Activated CD4-positive, alpha-beta T cell treated with anti-CD3 and anti-CD28 coated beads for 1 hour (primary cell): Measurements from ENCODE around the gene FAM3A.
"Not testable (repeated sequence)": the region's sequence is repeated elsewhere in the genome, so short reads cannot be mapped to it uniquely, and the experiment has no call there.

Experiments
- DNase-seq: peaks from one replicate; pipeline ENCODE4 v3.0.0-alpha.2; 2020

Gene FAM3A

GRCh38 chrX:154502989-154503388 lies 13.0 kb downstream of the FAM3A start:
- DNase-seq, result no peak

- DNase-seq, result no peak
Observed at GRCh38 chrX:154502098-154502497, 13.9 kb downstream of the FAM3A start.

GRCh38 chrX:154501423-154501822 lies 14.6 kb downstream of the FAM3A start:
- not testable (repeated sequence) for DNase-seq

DNA sequence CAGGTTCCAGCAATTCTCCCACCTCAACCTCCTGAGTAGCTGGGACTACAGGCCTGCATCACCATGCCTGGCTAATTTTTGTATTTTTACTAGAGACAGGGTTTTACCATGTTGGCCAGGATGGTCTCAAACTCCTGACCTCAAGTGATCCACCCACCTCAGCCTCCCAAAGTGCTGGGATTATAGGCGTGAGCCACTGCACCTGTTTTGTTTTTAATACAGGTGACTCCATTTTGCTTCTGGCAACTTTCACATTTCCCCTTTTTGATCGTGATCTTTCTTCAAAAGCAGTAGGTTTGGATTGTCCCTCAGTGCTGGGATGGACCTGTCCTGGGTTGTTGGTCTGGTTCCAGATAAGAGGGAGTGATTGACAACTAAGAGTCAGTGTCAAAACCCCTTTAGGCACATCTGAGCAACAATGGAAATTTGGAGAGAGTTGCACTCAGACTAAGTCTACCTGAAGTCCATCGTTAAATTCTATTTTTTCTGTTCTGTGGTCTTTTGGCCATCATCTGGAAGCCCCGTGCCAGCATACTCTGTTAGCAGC lies 19.4 kb downstream of the FAM3A start:
- DNase-seq, result not testable (repeated sequence)

GRCh38 chrX:154495472-154495922 lies 20.5 kb downstream of the FAM3A start:
- DNase-seq, result no peak

GRCh38 chrX:154494715-154495114 lies 21.3 kb downstream of the FAM3A start:
- DNase-seq, result no peak

DNA sequence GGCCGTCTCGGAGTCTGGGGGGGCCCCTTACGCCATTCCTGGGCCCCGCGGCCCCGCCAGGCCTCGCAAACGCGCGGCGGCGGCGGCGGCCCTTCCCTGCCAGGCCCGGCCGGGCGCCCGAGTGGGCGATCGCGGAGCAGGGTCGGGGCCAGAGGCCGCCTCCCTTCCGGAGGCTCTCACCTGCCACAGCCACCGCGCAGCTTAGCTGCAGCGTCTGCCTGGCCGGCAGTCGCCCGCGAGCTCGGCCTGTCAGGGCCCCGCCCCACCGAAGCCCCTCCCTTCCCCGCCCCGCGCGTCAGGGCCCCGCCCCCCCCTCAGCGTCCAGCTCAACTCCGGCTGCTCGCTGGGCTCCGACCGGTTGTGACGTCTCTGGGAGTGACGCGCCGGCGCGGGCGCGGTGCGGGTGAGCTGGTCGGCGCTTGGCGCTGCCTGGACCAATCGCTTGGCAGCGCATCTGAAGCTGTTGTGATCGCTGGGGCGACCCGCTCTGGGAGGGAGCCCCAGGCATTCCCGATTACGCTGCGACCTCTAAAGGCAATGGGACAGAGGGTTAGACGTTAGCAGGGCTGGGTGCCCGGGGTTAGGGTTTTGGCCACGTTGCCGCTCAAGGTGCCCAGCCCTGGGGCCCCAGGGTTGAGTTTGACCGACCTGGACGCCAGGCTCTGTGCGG lies 25.5 kb downstream of the FAM3A start, which contains the start of gene SLC10A3:
Gene SLC10A3 (minus strand): TSS at position 216 of the 670 bp plus-strand sequence. CDS start 1,689 bp downstream, outside the sequence.
- DNase-seq, result peak; percentile 82

GRCh38 chrX:154490021-154490413 lies 26.0 kb downstream of the FAM3A start:
- DNase-seq, result no peak

- no peak for DNase-seq
Observed at GRCh38 chrX:154489182-154489581, 26.9 kb downstream of the FAM3A start.

- no peak for DNase-seq
Observed at GRCh38 chrX:154488336-154489075, 27.5 kb downstream of the FAM3A start.

- DNase-seq, result no peak
Observed at GRCh38 chrX:154487518-154488290, 28.3 kb downstream of the FAM3A start.

- DNase-seq, result peak; percentile 22
Observed at GRCh38 chrX:154486396-154487207, 29.4 kb downstream of the FAM3A start, which contains the start of gene UBL4A. Gene UBL4A (minus strand): TSS chrX:154486615. CDS start chrX:154486584, 31 bp downstream.

DNA sequence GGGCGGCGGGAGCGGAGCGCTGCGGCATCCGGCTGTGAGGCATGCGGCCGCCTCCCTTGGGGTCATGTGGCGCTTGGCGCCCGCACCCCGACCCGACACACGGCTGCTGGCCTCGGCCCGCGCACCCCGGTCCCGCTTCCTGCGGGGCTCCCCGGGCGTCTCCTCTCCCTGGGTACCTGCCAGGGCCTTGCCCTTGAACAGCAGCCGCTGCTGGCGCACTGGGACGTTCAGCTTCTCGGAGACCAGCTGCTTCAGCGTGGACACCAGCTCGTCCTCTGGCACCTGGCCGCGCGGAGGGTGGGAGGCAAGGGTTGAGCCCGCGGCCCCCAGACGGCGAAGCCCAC lies 30.0 kb downstream of the FAM3A start:
- no peak for DNase-seq

- no peak for DNase-seq
Observed at GRCh38 chrX:154485150-154486051, 30.6 kb downstream of the FAM3A start.

GRCh38 chrX:154484255-154485149 lies 31.5 kb downstream of the FAM3A start:
- no peak for DNase-seq

- DNase-seq, result no peak
Observed at GRCh38 chrX:154483325-154483724, 32.7 kb downstream of the FAM3A start.

DNA sequence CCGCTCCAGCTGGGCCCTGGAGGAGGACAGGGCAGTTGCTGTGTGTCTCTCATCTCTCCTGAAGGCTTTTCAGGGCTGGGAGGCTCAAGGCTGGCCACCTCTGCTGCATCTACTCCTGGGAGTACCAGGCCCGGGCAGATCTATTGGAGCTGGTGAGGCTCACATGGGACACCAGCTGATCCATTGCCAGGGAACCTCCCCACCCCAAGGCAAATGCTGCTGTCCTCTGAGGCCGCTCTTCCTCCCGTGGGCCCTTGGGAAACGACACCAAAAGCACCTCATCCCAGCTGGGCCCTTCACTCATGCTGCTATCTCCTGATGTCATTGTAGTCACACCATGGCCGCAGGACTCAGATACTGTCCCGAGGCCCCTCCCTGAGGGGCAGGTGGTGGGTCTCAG lies 33.2 kb downstream of the FAM3A start:
- DNase-seq, result no peak

GRCh38 chrX:154481911-154482601 lies 34.0 kb downstream of the FAM3A start:
- no peak for DNase-seq

GRCh38 chrX:154481195-154481594 lies 34.8 kb downstream of the FAM3A start:
- DNase-seq, result no peak
